ENCODE results near the gene ADAMTS14.

The ADAMTS14 gene

DNA sequence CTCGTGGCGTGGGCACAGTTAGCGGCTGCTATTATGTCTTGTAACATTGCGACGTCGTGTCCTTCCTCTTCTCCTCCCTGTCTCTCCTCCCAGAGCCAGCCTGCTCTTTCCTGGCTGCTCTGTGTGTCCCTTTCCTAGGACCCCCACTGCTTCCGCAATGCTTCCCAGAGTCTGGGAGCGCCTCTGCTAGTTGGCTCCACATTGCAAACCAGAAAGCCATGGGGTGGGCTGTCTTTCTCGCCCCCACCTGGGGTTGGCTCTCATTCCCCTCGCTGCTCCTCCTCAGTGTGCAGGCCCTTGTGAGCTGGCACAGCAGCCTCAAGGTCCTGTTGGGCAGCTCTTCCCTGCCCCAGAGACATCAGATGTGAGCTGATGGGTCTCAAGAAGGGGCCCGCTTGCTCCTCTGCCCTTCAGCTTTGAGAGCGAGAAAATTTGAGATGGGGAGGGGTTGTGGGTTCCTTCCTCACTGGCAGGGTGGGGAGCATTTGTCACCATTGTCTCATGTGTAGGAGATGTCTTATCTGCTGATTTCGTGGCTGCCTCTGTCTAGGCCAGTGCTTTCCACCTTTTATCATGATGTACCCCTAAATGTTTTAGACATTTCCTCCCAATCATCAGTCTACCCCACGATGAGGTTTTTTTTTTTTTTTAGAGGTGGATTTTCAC lies 3.3 kb downstream of the ADAMTS14 start:
- DNase-seq, result no peak

DNA sequence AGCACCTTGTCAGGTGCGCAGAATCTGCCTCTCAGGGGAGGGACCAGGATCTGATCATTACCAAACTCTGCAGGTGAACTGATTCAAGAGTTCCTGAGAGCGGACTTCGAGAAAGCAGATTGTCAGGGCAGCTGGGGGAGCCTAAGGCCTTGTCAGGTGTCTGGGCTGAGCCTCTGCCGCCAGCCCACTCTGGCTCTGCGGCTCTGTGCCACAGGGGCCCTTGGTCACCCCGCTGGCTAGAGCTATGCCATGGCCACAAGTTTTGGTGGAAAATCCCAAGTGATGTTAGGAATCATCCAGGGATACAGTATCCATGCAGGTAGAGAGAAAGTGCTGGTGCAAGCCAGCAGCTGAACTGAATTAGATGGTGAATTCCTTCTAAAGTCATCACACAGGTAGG lies 4.2 kb downstream of the ADAMTS14 start:
- DNase-seq, result no peak

DNA sequence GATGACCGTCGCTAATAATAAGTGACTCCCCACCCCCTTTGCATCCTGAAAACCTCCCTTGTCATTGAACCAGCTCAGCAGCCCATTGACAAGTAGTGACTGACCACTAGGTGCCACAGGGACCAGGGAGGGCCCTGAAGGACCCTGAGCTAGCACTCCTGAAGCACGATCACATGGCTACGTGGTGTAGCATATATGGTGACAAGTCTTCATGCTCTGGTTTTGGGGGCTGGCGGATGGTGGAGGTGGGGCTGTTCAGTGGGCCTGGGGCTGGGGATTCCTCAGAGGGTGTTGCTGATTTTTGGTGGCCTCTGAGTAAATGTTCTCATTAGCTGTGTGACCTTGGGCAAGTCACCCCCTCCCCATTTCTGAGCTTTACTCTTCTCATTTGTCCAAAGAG lies 4.7 kb downstream of the ADAMTS14 start:
- DNase-seq, result no peak

DNA sequence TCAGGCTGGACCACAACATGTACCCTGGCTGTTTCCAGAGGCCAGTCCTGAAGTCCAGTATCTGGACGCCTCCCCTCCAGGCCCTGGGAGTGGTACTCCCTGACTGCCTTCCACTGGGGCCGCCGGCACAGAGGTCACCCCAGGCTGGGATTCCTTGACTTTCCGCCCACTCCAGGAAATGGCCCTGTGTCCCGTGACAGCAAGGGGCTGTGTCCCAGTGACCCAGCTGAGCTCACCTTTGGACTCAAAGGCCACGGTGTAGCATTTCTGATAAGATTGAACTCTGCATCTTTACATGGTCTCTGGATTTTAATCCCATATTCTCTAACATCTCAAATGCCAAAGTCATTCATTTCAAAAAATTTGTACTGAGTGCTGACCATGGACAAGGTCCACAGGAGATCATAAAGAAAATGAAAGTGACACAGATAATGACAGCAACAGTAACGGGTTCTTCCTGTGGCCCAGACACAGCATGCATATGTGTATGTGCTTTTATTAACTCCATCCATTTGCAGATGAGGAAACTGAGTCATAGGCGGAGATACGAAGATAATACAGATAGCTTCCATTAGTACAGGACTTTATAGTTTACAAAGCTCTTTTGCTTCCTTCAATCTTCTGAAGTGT lies 5.4 kb downstream of the ADAMTS14 start:
- DNase-seq, result no peak

DNA sequence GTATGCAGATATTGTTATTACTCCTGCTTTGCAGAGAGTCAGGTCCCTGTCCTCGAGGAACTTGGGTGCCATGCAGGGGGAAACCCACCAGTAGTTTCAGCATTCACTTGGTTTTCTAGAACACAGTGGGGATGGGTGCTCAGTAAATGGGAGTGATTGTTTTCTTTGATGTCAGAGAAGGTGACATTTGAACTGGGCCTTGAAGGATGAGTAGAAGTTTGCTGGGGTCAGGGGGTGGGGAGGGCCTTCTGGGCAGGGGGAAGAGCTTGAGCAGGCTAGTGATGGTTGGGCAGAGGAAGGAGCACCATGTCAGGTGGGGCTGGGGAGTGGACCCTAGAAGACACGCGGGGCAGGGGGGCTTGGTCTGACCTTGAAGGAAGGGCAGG lies 5.9 kb downstream of the ADAMTS14 start:
- DNase-seq, result no peak

DNA sequence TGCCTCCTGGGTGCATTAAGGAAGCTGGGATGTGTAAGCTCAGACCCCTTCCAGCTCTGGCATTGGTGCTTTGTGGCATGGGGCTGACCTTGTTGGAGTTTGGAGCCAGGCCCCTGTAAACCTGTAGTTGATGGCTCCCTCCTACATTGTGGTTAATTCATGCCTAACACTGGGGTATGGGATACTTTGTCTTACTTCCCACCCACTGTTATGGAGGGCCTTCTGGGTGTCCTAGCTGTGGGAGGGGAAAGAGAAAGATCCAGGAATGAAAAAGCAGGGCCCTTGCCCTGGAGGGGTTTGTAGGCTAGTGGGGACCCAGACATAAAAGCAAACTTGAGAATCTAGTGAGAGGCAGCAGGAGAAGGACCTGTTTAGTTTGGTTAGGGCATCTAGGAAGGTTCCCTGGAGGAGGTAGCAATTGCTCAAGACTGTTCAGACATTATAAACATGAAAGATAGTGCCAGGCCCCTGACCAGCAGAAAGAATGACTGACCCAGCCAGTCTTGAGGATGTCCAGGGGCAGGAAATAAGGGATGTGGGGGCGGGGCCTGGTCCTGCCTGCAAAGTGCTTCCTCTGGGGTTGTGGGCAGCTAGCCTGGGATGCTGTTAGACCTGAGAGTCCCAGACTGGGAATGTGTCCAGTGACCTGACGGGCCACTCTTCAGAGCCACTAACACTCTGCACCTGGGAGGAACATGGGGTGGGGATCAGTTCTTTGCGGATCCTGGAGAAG lies 6.6 kb downstream of the ADAMTS14 start:
- DNase-seq, result no peak

DNA sequence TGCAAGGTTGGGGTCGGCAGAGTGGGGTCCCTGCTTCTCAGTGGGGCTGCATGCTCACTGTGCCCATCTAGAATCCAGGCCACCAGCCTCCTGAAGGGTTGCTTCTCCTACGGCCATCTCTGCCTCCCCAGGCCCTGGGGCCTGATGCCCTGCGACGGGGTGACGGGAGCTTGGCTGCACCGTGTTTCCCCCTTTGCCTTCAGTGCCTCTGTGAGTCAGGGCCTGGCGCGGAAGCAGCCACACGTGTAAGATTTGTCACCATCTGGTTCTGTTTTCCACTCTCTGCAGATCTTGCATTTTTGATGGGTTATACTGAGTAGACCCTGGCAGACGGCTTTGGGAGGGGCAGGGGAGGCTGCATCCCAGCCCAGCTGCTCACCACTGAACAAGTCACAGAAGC lies 7.2 kb downstream of the ADAMTS14 start:
- DNase-seq, result no peak

DNA sequence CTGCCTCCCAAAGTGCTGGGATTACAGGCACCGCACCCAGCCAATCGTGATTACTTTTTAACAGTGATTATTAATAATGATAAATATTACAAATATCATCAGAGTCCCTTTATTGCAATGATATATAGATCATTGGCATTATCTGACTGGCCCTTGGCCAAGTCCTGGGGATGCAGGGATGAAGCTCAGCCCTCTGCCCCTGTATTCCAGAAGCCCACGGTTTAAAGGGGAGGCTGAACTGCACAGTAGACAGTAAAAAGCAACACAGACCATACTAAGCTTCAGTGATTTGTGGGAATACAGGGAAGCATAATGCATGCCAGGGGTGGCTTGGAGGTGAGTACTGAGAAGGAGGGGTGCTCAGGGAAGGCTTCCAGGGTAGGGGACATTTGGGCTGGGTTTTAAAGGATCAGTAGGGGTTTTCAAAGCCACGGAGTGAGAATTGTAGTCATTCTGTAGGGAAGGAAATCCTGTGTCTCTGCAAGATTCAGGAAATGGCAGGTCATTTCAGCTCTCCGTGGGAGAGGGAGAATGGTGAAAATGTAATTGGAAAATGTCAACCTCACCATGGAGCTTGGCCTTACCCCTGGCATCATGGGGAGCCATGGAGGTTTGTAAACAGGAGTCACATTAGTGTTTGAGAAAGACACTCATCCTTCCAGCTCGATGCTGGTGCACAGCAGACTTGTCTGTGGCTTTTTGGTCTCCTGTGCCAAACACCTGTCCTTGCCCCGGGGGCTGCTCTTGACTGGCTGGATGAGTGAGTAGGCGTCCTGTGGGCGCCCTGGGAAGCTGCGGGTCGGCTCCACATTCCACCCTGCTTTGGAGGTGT lies 8.8 kb downstream of the ADAMTS14 start:
- DNase-seq, result no peak

DNA sequence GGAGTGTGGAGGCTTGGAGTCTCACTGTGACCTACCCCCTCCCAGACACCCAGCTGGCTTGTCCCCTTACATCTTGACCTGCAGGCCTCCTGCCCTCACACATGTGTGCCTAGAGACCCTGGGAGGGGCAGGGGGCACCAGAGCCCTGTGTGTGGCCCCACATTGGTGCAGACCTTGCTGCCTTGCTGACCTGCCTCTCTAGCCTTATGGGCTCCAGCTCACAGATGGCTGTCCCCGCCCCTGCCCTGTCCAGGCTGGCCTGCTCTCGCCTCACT lies 9.4 kb downstream of the ADAMTS14 start:
- DNase-seq, result no peak

DNA sequence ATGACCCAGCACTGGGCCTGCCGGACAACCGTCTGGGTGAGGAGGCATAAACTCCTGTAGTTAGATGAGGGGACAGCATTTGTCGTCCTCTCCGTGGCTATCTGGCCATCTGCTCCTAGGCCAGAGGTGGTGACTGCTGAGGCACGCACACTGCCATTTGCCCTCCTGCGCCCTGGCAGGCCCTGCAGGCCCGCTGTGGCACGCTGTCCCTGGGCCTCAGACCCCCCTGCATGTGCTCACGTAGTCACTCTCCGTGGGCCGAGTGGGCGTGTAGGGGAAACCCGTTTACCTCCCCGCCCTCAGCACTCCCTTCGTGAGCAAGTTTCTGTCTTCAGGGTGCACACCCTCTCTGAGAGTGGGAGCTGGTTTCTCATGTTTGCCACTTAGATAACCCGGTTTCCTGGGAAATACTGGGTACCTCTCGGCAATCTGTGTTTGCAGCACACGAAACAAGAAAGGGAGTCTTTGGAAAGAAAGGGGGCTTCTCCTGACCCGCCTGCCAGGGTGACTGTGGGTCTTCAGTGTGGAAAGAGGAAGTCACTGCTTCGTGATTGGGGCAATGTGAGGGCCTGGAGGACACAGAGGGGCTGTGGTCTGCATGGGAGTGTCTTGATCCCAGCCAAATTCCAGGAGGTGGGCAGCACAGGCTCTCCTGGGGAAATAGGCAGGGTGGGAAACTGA lies 10.8 kb downstream of the ADAMTS14 start:
- DNase-seq, result no peak

DNA sequence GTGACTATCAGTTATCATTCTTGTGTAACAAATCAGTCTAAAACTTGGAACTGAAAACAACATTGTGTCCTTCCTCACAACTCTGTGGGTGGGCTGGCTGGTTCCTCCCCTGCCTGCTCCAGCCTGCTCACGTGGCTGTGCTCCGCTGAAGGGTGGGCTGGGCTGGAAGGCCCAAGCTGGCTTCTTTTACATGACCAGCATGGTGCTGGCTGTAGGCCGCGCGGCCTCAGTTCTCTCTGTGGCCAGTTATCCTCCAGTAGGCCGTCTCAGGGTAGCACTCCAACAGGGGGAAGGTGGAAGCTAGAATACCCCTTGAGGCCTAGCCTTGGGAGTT lies 11.3 kb downstream of the ADAMTS14 start:
- no peak for DNase-seq

DNA sequence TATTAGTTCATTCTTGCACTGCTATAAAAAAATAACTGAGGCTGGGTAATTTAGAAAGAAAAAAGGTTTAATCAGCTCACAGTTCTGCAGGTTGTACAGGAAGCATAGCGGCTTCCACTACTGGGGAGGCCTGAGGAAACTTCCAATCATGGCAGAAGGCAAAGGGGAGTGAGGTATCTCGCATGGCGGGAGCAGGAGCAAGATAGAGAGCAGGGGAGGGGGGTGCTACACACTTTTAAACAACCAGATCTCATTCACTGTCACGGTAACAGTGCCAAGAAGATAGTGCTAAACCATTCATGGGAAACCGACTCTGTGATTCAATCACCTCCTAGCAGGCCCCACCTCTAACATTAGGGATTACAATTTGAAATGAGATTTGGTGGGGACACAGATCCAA lies 11.6 kb downstream of the ADAMTS14 start:
- DNase-seq, result no peak

DNA sequence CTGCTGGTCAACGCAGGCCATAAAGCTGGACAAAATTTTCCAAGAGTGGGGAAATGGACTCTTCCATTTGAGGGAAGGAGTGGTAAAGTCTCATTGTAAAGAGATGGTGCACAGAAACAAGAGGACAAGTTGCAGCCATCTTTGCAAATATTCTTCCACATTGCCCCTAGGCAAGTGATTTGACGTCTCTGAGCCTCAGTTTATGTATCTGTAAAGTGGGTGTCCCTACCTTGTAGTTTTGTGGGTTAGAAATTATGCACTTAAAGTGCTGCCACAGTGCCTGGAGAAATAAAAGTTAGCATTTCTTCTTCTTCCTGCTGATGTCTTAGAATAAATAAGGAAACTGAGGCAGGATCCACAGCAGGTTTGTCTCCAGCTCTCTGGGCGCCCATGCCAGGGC lies 12.1 kb downstream of the ADAMTS14 start:
- DNase-seq, result no peak

DNA sequence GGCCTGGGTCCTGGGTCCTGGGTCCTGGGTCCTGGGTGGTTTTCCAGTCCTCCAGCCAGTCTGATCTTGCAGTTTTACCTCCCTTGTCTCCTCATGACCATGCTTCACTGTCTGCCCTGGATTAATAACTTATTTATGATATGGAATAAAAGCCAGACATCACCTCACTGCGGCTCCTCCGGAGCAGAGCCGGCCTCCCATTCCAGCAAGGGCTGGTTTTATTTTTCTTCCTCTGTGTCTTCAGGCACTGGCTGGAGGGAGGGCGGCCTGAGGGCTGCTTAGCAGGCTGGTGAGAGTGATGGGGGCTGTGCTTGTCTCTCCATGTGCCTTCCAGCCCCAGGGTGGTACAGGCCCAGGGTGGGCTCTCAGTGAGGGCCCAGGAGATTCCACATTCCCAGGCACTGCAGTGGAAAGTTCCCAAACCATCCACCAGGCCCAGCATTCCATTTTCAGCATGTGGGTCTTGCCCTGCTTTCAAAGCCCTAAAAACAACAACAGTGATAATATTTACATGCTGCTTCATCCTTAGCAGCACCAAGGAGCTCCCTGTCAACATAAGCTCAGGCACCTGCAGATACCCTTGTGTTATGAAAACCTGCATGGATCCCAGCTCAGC lies 12.6 kb downstream of the ADAMTS14 start:
- DNase-seq, result no peak

DNA sequence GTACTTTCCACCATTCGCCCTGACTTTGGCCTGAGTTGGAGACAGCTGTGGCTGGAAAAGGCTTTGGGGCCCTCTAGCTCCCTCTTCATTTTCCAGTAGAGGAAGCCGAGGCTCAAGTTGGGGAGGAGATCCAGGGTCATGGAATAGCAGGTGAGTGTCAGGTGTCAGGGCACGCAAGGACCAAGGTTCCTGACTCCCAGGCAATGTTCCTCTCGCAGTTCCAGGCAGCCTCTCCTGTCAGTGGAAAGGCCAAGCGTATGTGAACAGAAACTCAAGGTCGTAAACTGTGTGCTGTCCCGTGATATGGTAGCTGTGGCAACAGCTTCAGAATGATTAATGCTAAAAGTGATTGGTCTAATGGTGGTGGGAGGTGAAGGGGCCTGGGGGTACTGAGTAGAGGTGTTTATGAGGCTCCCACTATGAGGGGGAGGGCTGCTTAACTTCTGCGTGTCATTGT lies 13.2 kb downstream of the ADAMTS14 start:
- no peak for DNase-seq

DNA sequence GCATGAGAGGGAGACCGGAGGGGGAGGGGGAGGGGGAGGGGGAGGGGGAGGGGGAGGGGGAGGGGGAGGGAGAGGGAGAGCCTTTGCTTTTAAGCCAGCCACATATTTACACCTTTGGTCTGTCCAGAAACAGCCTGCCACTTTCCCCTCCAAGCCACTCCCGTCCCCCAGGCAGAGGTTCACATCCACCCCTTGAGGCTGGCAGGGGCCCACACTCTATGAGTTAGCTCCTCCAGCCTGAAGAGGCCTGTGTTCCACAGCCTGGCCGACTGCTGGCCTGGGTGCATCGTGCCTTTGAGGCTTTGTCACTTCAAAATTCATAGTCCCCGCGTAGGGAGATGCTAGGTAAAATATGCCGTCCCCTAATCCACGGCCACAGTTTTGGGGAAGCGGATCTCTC lies 16.5 kb downstream of the ADAMTS14 start:
- no peak for DNase-seq

DNA sequence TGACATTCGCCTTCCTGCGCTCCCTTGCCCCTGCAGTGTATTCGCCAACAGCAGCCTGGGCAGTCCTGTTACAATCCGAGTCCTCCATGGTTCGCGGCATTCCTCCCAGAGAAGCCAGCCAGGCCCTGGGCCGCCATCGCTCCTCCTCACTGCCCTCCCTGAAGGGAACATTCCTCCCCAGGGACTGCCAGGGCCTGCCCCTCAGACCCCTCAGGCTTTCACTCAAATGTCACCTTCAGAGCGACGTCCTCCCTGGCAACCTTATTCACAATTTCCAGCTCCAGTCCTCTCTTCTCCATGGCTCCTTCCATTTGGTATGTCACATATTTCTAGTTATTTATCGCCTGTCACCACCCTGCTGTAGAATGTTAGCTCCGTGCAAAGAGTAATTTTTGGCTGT lies 17.4 kb downstream of the ADAMTS14 start:
- no peak for DNase-seq

DNA sequence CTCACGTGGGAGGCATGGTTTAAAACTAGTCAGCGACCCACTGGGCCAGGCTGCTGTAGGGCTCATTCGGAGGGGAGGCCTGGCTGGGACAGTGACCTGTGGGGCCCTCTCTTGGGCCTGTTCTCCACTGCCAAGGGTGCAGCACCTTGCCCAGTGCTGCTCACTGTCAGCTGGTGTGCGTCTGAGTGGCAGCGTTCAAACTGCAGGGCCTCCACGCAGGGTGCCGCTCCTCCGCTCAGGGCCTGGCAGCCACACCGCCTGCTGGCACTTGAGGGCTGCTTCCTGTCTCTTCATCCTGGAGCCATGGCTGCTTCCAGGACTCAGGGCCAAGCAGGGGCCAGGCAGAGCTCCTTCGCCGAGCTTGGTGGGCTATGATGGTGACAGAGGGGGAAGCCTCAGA lies 18.3 kb downstream of the ADAMTS14 start:
- DNase-seq, result no peak

DNA sequence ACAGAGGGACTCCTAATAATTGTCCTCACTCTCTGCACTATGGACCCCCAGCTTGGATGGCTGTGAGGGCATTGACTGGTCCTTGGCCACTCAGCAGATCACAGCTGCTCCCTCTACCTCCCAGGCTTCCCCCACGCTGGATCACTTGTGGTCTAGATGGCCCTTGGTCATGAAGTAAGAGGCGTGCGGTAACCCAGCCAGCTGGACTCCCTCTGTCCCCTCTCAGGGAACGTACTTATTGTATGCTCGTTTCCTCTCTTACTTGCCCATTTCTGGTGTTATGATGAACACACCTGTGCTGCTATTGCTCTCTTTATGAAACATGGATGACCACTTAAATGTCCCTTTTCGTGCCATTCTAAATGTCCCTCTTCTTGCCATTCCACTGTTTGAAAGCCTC lies 19.3 kb downstream of the ADAMTS14 start:
- no peak for DNase-seq

DNA sequence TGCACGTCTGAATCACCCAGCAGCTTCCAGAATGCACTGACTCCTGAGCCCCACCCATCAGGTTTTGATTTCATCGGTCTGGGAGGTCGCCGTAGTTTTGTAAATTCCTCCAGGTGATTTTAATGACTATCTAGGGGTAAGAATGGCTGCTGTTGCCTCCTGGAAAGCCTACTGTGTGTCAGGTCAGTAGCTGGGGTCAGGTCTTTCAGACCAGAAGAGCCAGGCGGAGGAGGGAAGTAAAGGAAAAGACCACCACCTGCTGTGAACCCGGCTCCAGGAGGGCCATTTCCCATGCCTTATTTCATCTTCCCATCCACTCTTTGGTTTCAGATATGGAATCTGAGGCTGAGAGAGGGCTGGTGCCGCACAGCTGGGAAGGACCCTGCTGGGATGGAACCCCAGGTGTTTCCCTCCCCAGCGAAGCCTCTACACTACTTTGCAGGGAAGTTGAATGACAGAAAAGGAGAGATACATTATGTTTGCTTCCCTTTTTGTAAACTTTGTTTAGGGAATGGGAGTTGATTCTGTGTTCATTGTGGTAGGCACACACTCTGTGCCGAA lies 19.8 kb downstream of the ADAMTS14 start:
- DNase-seq, result no peak

DNA sequence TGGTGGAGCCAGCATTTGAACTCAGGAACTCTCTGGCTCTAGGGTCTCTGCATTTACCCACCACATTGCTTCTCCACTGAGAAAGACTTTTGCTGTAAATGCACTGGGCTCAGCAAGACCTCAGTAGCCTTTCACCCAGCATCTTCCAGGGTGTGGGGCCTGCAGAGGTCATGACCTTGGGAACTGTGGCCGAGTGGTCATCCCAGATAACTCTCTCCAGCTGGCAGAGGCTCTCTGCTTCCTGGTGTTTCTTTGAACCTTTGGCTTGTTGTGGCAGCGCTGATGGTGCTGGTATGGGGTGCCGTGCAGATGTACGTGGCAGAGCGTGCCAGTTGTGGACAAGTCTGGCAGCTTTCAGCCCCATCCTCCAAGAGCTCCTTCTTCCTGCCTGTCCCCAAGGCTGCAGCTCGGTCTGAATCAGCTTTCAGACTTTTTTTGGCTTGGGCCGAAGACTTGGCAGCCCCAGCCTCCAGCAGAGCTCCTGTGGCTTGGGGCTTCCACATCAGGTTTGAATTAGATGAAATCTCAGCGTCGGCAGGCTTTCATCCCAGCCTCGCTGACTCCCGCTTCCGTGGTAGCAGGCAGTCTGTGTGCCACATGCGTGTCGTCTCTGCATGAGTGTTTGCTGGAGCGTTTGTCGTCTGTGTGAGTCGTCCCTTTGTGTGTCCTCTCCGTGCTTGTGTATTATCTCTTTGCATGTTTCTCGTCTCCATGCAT lies 21.5 kb downstream of the ADAMTS14 start:
- DNase-seq, result no peak
